SKM-1 treated with dmso at 0.1 percent for 144 hours (cell line): ENCODE measurements around the gene AQP4.

ENCODE experiments used
- DNase-seq: peaks from one replicate; lab custom pipeline; 2025; ENCODE audit not compliant: unreplicated experiment; lab: John Stamatoyannopoulos, UW

Gene AQP4

GRCh38 chr18:26840965-26841364 is 24.5 kb downstream of the AQP4 start:
- DNase-seq: no peak

DNA sequence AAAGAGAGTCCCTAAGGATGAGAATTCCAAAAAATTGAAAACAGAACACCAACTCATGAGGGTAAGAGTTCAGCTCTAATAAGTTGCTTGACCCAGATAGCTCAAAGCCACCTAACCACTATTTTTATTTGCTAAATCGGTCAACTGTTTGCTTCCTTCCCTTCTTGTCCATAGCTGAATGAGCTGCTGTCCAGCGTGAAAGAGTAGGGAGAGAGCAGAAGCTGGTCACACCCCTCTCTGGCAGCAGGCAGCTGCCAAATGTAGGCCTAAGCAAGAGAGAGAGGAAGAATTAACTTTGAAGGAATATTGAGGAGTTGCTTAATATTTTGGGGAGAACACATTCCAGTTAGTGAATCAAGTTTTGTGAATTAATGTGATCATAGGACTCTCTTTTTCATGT is 25.9 kb downstream of the AQP4 start:
- no peak for DNase-seq

DNA sequence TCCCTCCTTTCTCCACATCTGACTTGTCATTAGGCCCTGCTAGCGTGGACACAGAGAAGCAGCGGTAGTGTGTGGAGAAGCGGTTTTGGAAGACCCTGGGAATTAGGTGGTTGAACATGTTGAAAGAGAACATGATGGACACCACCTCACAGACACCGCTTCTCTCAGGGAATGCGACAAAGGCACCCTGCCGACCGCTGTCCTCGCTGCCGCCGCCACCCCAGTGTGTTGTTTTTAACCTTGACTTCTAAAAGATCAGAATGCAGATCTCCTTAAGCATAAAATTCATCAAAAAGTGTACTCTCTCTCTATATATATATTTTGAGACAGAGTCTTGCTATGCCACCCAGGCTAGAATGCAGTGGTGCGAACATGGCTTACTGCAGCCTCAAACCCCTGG is 33.2 kb downstream of the AQP4 start:
- no peak for DNase-seq

GRCh38 chr18:26827581-26827980 is 37.9 kb downstream of the AQP4 start:
- no peak for DNase-seq

- no peak for DNase-seq
Measured at GRCh38 chr18:26826656-26827235, 38.8 kb downstream of the AQP4 start.

DNA sequence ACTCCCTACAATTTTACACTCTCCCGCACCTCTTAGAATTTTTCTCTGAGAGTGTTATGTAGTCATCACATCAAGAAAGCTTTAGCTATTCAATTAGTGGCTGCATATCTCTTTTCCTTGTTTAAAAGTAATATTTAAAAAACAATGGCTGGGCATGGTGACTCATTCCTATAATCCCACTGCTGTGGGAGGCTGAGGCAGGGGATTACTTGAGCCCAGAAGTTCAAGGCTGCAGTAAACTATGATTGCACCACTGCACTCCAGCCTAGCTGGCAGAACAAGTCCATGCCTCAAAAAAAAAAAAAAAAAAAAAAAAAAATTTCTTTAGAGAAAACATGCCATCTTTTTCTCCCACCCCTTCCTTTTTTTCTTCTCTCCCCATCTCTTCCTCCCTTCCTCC is 44.3 kb downstream of the AQP4 start:
- no peak for DNase-seq

- DNase-seq: no peak
Measured at GRCh38 chr18:26819046-26819445, 46.5 kb downstream of the AQP4 start.

- DNase-seq: no peak
Measured at GRCh38 chr18:26818461-26818860, 47.0 kb downstream of the AQP4 start.

DNA sequence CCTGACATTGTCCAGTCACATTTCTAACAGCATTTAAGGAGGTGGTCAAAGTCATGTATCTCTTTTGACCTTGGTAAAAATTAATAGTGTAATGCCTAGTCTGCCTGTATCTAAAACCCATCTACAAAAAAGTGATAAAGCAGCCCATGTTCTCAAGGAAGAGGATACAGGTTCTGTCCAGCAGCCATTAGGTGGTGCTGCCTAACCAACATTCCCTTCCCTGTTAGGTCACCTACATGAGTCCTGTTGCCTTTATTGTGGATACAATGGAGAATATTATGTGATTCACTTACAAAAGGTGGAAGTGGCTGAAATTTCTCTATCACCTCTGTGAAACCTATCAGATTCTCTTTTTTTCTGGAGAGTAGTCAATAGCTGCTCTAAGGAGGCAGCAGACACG is 52.5 kb downstream of the AQP4 start:
- DNase-seq: no peak

DNA sequence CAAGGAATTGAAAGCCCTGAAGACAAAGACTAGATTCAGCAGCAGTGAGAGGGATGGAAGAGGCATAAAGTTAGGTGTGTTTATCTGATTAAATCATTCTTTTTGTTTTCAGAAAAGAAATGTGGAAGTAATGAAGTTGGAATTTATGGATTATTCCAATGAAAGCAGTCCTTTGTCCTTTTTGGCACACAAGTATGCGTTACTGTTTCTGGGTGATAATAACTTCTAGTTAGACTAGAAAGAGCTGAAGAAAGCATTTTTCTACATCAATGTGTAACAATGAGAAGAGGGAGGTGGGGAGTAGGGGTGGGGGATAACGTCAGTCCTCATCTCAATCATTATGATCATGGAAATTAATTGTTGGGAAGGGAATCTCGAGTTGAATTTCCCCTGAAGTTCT is 53.0 kb downstream of the AQP4 start:
- no peak for DNase-seq

- no peak for DNase-seq
Measured at GRCh38 chr18:26809346-26809745, 56.2 kb downstream of the AQP4 start.

GRCh38 chr18:26806224-26806623 is 59.3 kb downstream of the AQP4 start:
- no peak for DNase-seq

- no peak for DNase-seq
Measured at GRCh38 chr18:26804519-26804918, 61.0 kb downstream of the AQP4 start.

GRCh38 chr18:26803643-26804042 is 61.9 kb downstream of the AQP4 start:
- DNase-seq: no peak

- no peak for DNase-seq
Measured at GRCh38 chr18:26802330-26803200, 62.9 kb downstream of the AQP4 start.
